Endometrial microvascular endothelial cells (primary cell): ENCODE data around the gene SLC12A2. TPM values are rescaled to one million over a fixed set of nuclear protein-coding genes. Genes with fewer than 3 reads are reported as not detected.

Source experiments
- in situ Hi-C: cut with HindIII; loops from 2 replicates; pipeline ENCODE4 v1.10.0; 2017; ENCODE audit warnings: low sequenced_read_pairs, low pct_unique_long_range_greater_than_20kb; ENCODE audit errors: inconsistent ontology term
- total RNA-seq: library from RNA; depleted of rRNA; stranded (reverse); fragments of >200 nt; gene quantifications from one replicate; pipeline ENCODE4 v1.2.3, GENCODE V29; 2015; ENCODE audit errors: inconsistent ontology term

The SLC12A2 gene
- 24.2 TPM for total RNA-seq

DNA sequence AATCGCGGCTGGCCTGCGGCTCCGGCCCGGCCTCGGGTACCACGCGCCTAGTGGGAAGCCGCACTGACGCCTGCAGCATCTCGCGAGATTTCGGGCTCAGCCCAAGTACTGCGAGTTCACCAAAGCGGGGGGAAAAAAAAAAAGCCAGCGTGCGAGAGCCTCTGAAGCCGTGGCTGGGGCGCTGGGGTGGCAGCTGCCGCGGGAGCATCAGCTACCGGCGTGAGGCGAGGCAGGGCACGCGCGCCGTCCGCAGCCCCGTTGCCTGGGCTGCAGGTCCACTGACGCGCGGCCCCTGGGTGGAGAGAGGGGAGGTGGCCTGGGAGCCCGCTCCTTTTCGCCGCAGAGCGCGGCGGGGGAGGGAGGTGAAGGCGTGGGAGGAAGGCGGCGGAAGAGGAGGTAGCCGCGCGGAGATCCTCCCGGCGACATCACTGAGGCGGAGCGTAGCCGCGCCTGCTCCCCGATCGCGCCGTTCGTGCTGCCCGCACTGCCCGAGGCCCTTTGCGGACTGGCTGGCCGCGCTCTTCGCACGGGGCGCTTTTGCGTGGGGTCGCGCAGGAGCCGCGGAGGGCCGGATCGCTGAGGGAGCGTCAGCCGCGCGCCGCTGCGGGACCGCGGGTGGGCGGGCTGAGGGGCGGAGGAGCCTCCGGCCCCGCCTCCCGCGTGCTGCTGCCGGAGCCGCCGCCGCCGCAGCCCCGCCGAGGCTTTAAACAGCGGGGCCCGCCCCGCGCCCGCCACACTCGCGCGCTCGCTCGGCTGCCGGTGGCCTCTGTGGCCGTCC is at the start of gene SLC12A2:
Gene SLC12A2 (plus strand): TSS at position 734 of the 778 bp plus-strand sequence. CDS start 189 bp downstream, outside the sequence.
- in situ Hi-C loops, result no loop called here

DNA sequence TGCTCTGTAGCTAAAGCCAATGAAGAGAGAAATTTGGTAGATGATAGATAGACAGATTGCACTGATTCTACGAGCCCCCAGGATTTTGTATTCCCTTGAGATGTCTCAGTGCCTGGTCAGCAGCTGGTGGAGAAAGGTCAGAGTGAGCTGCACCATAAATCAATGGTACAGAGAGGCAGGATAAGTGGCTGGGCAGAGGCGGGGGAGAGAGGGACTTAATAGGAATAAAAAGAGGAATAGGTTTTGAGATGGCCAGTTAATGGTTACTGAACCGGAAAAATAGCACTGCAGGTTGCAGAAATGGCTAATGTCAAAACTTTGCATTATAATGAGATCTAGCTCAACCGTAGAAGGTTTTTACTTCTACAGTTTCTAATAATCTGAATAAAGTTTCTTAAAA is 47.9 kb upstream of the SLC12A2 start:
- in situ Hi-C loops, result no loop called here

DNA sequence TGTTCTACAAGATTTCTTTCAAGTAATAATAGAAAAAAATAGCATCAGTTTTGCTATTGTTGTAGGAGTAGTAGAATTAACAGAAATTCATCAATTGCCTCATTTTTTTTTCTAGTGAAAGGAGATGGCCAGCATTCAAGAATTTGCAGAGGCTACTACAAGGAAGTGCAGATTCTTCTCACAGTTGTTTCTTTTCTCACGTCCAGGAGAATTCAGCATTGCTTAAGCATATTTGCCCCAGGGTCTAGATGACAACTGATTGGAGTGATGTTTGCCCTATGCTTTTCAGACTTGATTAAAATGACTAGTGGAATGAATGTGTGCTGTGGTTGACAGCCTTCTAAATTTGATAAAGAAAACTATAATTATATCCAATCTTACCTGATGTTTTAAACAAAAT is 46.6 kb upstream of the SLC12A2 start:
- in situ Hi-C loops, result no loop called here

DNA sequence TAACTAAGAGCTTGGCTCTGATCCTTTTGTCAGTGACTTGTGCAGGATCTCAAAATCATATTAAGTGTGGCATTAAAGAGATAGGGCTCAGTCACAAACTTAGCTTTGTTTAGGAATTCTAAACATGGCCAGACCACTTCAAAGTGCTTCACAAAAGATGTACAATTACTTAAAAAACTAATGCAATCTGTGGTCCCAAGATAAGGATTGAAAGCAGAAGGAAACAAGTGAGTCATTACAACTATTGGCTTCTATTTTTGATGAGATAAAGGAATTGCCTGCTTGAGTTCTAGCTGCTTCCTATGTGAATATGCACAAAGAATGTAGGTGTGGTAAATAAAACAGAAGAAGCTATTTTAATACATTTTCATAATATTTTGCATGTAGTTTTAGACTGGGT is 44.9 kb upstream of the SLC12A2 start:
- in situ Hi-C loops, result no loop called here

DNA sequence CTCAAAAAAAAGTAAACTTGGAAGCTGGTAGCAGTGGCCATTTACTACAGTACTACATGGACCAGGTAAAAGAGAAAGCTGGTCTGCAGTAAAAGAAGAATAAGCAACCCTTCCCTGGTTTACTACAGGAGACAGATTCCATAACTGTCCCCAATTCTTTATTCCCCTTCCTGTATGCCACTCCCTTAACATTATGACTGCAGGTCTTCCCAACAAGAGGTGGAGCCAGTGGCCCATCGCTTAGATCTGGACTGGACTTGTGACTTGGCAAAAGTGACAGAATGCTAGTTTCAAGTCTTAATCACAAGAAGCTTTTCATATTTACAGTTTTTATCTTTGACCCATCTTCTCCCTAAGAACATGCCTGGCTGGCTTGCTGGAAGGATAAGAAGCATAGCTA is 42.6 kb upstream of the SLC12A2 start:
- in situ Hi-C loops, result no loop called here

DNA sequence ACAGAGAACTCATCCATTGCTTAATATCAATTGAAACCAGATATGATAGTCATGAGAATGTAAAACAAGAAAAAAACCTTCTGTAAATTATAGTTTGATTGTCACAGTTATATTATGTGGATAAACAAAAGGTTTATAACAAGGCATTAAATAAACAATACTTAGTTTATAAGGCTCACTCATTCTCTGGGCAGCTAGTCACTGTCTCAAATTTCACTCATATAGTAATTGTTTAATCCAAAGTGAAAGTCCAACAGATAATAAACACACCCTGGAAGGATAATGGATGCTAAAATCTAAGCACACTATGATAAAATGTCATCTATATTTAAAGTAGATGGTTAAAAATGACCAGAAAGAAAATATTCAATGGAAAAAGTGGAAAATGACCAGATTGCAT is 30.8 kb upstream of the SLC12A2 start:
- in situ Hi-C loops, result no loop called here

DNA sequence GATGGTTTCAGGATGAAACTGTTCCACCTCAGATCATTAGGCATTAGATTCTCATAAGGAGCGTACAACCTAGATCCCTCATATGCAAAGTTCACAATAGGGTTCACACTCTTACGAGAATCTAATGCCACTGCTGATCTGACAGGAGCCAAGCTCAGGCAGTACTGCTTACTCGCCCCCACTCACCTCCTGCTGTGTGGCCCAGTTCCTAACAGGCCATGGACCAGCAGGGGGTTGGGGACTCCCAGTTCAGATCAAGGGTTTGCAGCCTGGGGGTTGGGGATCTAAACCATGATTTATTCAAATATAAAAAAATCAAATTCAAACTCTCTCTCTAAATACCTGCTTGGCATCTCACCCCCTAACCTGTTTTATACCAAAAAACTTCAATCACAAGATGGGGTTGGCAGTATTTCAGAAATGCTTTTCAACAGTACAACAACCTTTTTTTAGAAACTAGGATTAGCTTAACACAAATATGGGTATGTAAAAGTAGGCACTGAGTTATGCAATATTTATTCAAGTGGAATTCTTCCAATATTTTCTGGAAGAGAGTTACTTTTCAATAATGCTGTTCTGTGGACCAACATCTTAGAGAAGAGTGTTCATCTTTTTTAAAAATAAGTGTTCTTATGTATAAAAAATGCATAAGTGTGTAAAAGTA is 30.1 kb upstream of the SLC12A2 start:
- in situ Hi-C loops, result no loop called here

DNA sequence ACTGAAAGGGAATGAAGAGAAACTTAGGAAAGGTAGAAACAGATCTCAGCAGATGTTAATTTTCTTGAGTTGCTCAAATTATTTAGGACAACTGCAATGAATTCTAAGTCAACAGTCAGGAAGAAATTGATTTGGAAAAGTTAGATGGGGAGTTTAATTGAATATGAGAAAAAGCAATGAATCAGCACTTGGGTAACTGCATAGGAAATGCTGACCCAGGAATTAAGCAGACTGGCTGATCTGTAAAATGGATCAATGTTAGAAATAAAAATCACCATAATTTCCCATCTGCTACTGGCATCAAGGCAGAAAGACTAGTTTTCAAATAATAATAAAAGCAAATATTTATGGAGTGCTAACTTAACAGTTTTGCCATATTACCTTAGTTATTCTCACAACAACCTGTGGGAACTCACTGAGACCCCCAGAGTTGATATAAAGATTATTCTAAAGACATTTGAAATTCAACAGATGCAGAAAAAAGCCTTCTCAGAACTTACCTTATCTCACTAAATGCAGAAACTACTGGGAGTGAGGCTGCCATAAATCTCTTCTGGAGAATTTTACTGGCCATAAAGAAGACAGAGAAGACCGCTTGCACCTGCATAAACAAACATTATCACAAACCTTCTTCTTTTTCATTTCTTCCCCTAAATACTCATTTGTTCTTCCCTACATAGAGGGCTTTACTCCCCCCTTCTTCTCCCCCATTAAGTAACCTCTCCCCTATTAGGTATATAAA is 22.8 kb upstream of the SLC12A2 start:
- in situ Hi-C loops, result no loop called here

DNA sequence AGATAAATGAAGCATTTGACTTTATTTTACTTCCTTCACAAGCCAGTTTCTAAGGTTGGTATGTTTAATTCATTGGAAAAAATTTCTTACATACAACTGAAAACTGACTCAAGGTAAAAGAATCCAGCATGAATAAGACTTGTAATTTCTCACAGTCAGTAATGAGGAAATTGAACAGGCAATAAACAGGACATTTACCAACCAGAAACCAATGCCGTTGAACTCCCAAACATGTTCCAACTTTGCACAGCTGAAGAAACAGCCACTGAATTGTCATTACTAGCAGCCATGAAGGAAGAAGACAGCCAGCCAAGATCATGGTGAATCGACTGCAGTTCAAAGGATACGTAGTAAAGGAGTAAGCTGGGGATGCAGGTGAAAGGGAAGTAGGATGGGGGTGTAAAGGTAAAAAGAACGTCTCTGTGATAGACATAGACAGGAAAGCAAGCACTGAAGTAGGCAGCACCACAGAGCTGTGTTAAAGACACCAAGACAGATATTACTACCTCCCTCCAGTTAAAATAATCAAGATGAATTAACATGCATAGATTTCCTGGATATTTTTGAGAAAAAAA is 21.3 kb upstream of the SLC12A2 start:
- in situ Hi-C loops, result no loop called here

DNA sequence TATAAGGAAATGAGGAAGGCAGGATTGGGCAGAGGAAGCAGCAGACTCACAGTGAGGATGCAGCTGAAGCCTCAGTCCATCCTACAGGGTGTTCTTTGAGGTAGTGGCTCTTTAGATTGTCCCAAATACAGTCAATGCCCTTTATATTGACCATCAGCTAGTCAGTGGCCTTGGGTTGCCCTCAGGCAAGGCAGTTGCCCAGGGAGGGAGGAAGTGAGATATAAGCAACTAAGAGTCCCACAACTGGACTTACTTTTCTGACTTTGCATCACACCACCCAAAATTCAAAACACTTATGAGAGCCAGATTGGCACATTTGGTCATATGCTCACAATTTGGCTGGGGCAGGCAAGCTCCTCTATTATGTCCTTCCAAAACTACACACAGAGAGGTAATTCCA is 9.4 kb upstream of the SLC12A2 start:
- in situ Hi-C loops, result no loop called here

DNA sequence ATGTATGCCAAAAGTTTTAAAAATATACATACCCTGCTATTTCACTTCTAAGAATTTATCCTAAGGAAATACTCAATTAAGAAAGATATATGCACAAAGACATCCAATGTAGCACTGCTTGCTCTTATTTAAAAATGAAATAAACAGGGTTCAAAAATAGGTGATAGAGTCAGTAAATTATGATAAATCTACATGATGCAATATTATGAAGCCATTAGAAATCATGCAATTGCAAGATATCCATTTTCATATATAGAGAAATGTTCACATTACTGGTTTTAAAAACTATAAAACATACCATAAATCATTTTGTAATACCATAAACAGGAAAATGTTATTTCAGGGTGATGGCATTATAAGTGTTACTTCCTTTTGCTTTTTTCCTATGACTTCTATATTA is 8.6 kb upstream of the SLC12A2 start:
- in situ Hi-C loops, result no loop called here

DNA sequence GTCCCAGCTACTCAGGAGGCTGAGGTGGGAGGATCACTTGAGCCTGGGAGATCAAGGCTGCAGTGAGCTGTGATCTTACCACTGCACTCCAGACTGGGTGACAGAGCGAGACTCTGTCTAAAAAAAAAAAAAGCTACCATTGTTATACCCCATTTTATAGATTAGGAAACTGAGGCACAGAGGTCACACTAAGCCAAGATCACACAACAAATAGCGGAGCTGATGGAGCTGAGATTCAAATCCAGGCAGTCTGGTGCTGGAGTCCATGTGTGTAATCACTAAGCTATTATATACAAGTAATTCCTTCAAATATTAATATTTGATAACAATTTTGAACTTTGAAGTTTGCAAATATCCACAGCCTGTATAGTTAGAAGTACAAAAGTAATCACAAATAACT is 6.0 kb upstream of the SLC12A2 start:
- in situ Hi-C loops, result no loop called here

DNA sequence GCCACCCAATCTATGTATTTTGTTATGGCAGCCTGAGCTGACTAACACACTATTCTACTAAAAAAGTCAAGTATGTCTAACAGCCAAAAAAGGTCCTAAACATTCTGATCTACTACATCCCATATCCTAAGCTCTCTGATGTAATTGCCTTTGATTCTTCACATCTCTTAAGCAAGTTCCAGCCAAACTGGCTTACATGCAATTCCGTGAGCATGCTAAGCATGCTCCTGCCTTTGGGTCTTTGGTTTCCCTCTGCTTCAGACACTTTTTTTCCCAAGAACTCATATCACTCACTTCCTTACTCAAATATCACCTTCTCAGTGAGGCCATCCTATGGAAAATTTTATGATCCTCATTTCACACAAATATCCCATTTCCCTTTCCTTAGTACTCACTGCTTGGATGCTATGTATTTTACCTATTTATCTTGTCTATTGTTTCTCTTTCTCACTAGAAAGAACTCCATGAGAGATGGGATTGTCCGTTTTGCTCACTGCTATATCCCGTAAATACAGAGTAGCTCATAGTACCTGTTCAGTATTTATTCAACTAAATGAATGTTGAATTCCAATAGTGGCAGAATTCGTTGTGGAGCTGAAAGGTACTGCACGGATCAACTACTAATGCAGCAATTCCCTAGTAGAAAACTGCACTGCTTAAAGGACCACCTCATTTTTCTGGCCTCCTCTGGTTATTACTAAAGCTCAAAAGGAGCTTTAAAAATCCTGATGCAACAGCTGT is 2.3 kb upstream of the SLC12A2 start:
- in situ Hi-C loops, result no loop called here

DNA sequence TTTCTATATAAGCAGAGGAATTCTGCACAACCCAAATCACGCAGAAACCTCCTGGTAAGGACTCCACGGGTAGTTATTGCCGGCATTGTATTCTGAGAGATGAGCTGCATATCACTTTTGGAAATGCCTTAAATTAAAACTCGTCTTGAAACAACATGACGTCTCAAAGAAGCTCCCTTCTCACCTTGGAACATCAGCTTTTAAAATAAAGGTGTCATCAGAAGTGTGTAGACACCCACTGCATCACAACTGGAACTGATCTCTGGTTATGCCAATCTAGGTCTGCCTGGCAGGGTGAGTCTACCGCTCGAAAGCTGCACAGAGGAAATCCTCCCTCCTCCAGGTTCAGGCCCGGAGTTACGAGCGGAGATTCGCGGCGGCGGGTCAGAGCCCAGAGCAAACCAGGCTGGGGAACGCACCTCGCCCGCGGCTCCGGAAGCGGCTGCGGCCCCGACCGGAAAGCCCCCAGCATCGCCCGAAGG is 974 bp upstream of the SLC12A2 start:
- in situ Hi-C loops, result no loop called here

DNA sequence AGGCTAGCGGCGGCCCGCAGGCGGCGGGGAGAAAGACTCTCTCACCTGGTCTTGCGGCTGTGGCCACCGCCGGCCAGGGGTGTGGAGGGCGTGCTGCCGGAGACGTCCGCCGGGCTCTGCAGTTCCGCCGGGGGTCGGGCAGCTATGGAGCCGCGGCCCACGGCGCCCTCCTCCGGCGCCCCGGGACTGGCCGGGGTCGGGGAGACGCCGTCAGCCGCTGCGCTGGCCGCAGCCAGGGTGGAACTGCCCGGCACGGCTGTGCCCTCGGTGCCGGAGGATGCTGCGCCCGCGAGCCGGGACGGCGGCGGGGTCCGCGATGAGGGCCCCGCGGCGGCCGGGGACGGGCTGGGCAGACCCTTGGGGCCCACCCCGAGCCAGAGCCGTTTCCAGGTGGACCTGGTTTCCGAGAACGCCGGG is 253 bp downstream of the SLC12A2 start:
- in situ Hi-C loops, result no loop called here

DNA sequence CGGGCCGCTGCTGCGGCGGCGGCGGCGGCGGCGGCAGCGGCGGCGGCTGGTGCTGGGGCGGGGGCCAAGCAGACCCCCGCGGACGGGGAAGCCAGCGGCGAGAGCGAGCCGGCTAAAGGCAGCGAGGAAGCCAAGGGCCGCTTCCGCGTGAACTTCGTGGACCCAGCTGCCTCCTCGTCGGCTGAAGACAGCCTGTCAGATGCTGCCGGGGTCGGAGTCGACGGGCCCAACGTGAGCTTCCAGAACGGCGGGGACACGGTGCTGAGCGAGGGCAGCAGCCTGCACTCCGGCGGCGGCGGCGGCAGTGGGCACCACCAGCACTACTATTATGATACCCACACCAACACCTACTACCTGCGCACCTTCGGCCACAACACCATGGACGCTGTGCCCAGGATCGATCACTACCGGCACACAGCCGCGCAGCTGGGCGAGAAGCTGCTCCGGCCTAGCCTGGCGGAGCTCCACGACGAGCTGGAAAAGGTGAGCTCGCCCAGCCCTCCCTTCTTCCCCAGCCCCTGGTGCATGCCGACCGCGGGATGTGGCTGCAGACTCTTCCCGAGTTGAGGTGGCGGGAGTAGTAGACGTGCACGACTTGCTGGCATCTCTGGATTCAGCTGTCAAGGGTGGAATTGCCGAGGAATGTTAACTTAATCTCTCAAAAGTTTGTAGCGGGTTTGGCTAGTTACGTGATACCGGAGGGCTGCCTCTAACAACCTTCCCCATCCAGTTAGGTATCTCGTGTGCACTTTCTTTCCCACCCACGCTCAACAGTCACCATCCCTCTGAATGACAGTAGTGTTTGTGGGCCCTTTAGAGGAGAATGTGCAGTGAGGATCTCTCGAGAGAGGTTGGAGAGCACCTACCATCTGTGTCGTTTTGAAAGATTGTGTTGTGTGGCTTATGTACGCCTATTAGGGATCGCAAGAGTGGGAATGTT is 932 bp downstream of the SLC12A2 start:
- in situ Hi-C loops, result no loop called here

DNA sequence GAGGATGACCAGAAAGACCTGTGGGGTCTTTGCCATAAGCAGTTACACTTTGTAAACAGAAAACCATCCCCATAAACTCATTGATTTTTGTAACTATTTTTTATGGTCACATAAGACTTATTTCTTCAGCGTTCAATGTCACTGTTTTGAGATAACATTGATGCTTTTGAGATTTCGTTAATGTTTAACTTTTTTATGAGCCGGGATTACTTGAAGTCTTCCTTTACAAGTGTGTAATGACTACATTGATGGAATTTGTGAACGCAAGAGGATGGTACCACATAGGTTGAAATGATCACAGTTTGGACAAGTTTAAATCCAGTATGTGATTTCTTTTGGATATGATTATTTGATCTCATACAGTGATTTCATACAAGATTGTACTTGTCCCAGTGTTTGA is 1.8 kb downstream of the SLC12A2 start:
- in situ Hi-C loops, result no loop called here

DNA sequence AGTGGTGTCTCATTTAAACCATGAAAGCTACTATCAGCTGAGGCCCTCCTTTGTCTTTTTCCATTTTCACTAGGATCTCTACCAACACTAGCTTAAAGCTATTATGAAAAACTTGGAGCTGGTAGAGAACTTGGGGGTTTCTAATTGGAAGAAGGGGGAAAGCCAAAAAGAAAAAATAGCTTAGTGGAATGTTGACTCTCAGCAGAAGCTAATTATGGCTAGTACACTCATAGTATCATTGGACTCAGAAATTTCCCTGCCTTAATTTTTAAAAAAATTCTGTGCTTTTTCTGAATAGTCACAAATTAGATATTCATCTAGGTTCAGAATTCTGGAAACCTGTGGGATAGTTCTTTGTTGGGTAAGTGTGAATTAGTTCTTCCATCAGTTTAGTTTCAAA is 8.0 kb downstream of the SLC12A2 start:
- in situ Hi-C loops, result no loop called here
